ENCODE measurements around the gene CHD6.

DNA sequence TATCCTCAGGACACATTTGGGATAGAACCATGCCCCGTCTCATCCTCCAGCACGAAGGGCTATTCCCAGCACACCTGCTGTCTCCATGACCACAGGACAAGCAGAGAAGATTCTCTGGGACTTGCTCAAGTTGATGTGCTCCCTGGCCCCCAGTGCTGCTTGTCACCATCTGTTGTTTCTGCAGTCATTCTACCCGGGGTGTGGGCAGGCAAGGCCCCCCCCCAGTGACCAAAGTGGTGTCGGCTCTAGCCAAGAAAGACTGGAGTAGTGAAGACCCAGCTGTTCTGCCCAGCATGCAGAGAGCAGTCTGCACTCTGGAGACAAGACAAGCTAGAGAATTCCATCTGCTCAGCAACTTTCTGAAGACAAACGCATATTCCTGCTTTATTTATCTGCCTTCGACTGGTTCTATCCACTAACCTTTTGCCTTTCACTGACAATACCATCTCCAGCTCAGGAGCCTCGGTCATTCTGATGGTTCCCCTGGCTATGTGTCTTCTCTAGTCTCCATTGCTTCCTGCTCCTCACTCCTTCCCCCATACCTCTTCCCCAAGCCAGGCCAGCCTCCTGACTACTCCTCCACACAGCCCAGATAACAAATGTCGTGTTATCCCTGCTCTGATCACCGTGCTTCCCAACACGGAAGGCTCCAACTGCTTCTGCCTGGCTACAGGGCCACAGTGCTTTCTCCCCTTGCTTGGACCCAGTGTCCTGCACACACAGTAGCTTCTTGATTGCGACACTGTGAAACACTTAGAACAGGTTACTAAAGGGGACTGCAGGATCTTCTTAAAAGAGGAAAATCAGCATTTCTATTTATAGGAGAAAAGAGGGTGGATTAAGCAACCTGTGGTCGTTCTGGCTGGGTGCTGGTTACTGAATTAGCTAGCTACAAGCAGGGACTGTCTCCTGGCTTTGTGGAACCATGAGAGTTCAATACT lies 164.9 kb downstream of the CHD6 start:
- TF ChIP-seq, protein P1, sequence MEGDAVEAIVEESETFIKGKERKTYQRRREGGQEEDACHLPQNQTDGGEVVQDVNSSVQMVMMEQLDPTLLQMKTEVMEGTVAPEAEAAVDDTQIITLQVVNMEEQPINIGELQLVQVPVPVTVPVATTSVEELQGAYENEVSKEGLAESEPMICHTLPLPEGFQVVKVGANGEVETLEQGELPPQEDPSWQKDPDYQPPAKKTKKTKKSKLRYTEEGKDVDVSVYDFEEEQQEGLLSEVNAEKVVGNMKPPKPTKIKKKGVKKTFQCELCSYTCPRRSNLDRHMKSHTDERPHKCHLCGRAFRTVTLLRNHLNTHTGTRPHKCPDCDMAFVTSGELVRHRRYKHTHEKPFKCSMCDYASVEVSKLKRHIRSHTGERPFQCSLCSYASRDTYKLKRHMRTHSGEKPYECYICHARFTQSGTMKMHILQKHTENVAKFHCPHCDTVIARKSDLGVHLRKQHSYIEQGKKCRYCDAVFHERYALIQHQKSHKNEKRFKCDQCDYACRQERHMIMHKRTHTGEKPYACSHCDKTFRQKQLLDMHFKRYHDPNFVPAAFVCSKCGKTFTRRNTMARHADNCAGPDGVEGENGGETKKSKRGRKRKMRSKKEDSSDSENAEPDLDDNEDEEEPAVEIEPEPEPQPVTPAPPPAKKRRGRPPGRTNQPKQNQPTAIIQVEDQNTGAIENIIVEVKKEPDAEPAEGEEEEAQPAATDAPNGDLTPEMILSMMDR (IDR thresholded peaks at IDR 0.05) = no peak
- no peak for TF ChIP-seq POLR2A (IDR thresholded peaks at IDR 0.05)

Data from adrenal gland (tissue), 5 donors.